ENCODE results near the gene PERM1.

GRCh38 chr1:955474-955873 is 26.4 kb downstream of the PERM1 start:
- TF ChIP-seq CTCF (conservative IDR thresholded peaks at IDR 0.05; ENCODE audit: low read length) (no peak), EZH2phosphoT487 (IDR thresholded peaks at IDR 0.05; ENCODE audit: borderline replicate concordance) (no peak)

Measured in Loucy (cell line).